GM19468 (cell line): ENCODE measurements around the gene IFIT3.

Source experiments
- ATAC-seq: cut with Tn5 transposase; IDR thresholded peaks from one replicate; pipeline ENCODE4 v1.9.1; 2021; ENCODE audit warnings: mild to moderate bottlenecking, moderate library complexity, moderate number of reproducible peaks; ENCODE audit not compliant: unreplicated experiment; ENCODE audit errors: extremely low read depth

IFIT3 gene

DNA sequence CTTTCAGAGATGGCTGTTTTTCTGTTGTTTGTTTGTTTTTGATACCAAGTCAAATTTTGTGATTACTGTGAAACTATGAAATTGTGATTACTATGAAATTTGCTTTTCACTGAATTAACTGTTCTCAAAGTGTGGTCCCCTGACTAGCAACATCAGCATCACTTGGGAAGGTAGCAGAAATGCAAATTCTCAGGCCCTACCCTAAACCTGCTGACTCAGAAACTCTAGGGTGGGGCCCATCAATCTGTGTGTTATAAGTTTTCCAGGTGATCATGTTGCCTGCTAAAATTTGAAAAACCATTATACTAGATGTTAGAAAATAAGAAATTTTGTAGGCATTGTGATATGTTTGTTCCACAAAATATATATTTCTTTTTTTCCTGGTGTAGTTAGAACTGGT is 51.3 kb downstream of the IFIT3 start:
- ATAC-seq: no peak

DNA sequence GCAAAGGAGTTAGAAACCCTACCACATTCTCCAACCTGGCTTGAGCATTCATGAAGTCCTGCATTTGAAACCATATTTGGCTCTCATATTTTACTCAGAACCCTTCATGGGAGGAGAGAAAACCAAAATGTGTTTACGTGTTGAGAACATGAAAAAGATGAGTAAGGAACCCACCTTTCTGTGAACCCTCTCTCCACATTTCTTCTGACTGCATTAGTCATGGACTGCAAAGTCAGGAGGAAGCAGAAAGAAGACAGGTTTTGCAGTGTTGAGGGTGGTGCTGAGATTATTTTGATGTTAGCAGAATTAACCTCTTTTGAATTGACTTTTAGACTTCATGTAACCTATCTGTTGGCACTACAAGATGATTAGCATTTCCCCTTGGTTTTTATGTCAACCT is 55.0 kb downstream of the IFIT3 start:
- ATAC-seq: no peak

DNA sequence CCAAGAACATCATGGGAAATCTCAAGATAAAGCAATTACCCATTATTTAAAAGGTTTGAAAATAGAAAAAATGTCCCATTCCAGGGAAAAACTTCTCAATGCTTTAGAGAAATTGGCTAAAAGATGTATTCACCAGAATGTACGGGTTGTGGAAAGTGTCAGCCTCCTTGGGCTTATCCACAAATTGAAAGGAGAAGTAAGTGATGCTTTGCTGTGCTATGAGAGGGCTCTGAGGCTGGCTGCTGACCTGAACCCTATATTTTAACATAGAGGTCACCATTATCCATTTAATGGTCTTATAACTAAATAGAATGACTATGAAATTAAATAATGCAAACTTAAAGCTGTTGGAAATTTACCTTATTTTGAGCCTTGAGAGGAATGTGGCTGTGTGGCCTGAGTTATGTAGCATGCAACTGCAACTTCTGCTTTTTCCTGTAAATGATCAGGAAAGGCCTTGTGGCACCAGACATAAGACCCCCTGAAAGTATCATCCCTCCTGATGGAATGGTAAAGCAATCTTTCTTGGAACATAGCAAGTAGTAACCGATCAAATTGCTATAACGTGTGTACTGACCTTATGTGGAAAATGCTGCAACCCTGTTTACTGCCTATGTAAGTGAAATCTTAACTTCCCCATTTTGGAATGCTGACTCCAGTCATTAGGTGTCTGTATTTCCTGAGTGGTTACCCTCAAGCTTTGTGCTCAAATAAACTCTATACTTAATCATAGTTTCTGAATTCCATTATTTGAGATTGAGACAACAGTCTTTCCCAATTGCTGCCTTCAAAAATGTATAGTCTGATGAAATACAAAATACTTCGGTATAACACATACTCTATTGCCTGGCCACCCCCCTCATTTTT is 56.9 kb downstream of the IFIT3 start:
- ATAC-seq: no peak

DNA sequence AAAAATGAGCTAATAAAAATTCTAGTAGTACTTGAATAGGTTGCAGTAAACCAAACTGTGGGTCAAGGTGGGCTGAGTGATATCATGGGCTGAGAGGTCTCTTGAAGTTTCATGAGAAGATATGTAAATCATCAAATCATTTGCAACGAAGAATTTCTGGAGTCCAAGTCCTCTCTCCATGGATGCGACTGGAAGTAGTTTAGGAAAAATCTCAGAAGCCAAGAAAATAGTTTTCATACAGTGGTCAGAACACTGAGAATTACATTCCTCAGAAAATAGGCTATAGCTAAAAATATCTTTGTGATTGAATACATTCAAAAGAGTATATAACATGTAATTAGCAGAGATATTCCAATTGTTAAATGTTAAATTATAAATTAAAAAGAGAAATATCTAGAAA is 61.0 kb downstream of the IFIT3 start:
- no peak for ATAC-seq

DNA sequence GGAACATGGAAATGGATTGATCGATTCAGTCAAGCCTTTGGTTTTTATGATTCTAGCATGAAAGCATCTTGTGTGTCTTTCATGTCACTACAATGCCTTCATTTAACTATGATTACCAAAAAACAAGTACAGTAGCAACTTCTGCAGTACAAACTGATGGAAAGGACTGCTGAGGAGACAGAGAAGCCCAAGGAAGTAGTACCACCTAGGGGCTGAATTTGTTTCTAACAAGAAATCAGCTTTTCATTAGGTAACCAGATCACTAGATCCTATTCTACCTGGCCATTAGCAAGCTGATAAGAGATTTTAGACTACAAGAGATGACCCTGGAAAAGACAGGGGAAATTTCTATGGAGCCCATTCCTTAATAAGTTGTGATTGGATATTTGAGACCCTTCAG is 61.5 kb downstream of the IFIT3 start:
- ATAC-seq: no peak
